GM12864 (cell line): ENCODE measurements around the gene DPM3.

Experiments
- DNase-seq: peaks from one replicate; pipeline ENCODE4 v3.0.0-alpha.2; 2011; ENCODE audit warnings: low read depth
- H3K4me3 ChIP-seq: 2 replicates; pipeline ENCODE4 v1.5.1; 2011; ENCODE audit warnings: mild to moderate bottlenecking, low read depth, low read length, control low read depth
- CTCF ChIP-seq: IDR thresholded peaks from 2 replicates; pipeline ENCODE4 v1.5.1; 2011; ENCODE audit warnings: low read depth, mild to moderate bottlenecking, moderate library complexity, low read length, control low read depth, inconsistent platforms; ENCODE audit errors: missing control alignments

The DPM3 gene

GRCh38 chr1:155178441-155179111 is 38.2 kb upstream of the DPM3 start:
- no peak overlapping the region for H3K4me3 ChIP-seq
- no peak for DNase-seq
- TF ChIP-seq CTCF, result no peak

- no peak for DNase-seq
- no peak overlapping the region for H3K4me3 ChIP-seq
- no peak for TF ChIP-seq CTCF
These were observed 37.6 kb upstream of the DPM3 start for GRCh38 chr1:155177918-155178281.

GRCh38 chr1:155177192-155177917 is 37.0 kb upstream of the DPM3 start:
- H3K4me3 ChIP-seq, result no peak overlapping the region
- DNase-seq, result no peak
- TF ChIP-seq CTCF, result no peak

- no peak overlapping the region for H3K4me3 ChIP-seq
- no peak for DNase-seq
- peak; percentile 94 for TF ChIP-seq CTCF
These were observed 36.3 kb upstream of the DPM3 start for GRCh38 chr1:155176544-155177071.

- peak; percentile 7 for TF ChIP-seq CTCF
- no peak for DNase-seq
- H3K4me3 ChIP-seq, result no peak overlapping the region
These were observed 35.6 kb upstream of the DPM3 start for GRCh38 chr1:155175927-155176371.

GRCh38 chr1:155175281-155175926 is 35.1 kb upstream of the DPM3 start:
- no peak for DNase-seq
- H3K4me3 ChIP-seq, result no peak overlapping the region
- no peak for TF ChIP-seq CTCF
